GM23248 (cell line): ENCODE results near the gene DUSP21. TPM values are rescaled to one million over a fixed set of nuclear protein-coding genes. Genes with fewer than 3 reads are reported as not detected.
"Not testable (repeated sequence)": the region's sequence is repeated elsewhere in the genome, so short reads cannot be mapped to it uniquely, and the experiment has no call there.

Source experiments
- DNase-seq: peaks from one replicate; pipeline ENCODE4 v3.0.0-alpha.2; 2015
- H2AFZ ChIP-seq: fragments of 200-600 bp; sonication (generic); 2 replicates; pipeline ENCODE4 v1.6.1; 2016; ENCODE audit warnings: antibody characterized with exemption
- H3F3A ChIP-seq: fragments of 200-600 bp; sonication (generic); 2 replicates; pipeline ENCODE4 v1.6.1; 2016; ENCODE audit warnings: mild to moderate bottlenecking, antibody characterized with exemption, mixed run types; ENCODE audit not compliant: insufficient read depth
- H3K27ac ChIP-seq: fragments of 200-600 bp; sonication (generic); 2 replicates; pipeline ENCODE4 v1.5.1; 2016; ENCODE audit warnings: mild to moderate bottlenecking
- H3K27me3 ChIP-seq: fragments of 200-600 bp; sonication (generic); replicated peaks from 2 replicates; pipeline ENCODE4 v1.6.1; 2016; ENCODE audit warnings: mild to moderate bottlenecking; ENCODE audit not compliant: insufficient read depth
- H3K36me3 ChIP-seq: fragments of 200-600 bp; sonication (generic); 2 replicates; pipeline ENCODE4 v1.6.1; 2016; ENCODE audit warnings: low read depth, mild to moderate bottlenecking
- H3K4me1 ChIP-seq: fragments of 200-600 bp; sonication (generic); 2 replicates; pipeline ENCODE4 v1.6.1; 2016; ENCODE audit warnings: mild to moderate bottlenecking; ENCODE audit not compliant: insufficient read depth
- H3K4me2 ChIP-seq: fragments of 200-600 bp; sonication (generic); one replicate; pipeline ENCODE4 v1.6.1; 2016; ENCODE audit warnings: mild to moderate bottlenecking; ENCODE audit not compliant: unreplicated experiment
- H3K4me3 ChIP-seq: fragments of 200-600 bp; sonication (generic); 2 replicates; pipeline ENCODE4 v1.5.1; 2016; ENCODE audit warnings: mild to moderate bottlenecking
- H3K79me2 ChIP-seq: fragments of 200-600 bp; sonication (generic); 2 replicates; pipeline ENCODE4 v1.6.1; 2016; ENCODE audit warnings: mild to moderate bottlenecking; ENCODE audit not compliant: insufficient read depth
- H3K9ac ChIP-seq: fragments of 200-600 bp; sonication (generic); 2 replicates; pipeline ENCODE4 v1.6.1; 2016; ENCODE audit warnings: mild to moderate bottlenecking
- H3K9me2 ChIP-seq: fragments of 200-600 bp; sonication (generic); 2 replicates; pipeline ENCODE4 v1.6.1; 2016; ENCODE audit warnings: mixed run types, mild to moderate bottlenecking, moderate library complexity; ENCODE audit not compliant: insufficient read depth
- H3K9me3 ChIP-seq: fragments of 200-600 bp; sonication (generic); one replicate; pipeline ENCODE4 v1.6.1; 2017; ENCODE audit warnings: low read depth
- H4K20me1 ChIP-seq: fragments of 200-600 bp; sonication (generic); 2 replicates; pipeline ENCODE4 v1.6.0; 2016; ENCODE audit not compliant: insufficient read depth
- EZH2 ChIP-seq: fragments of 200-600 bp; sonication (generic); IDR thresholded peaks from 2 replicates; pipeline ENCODE4 v1.6.1; 2018; ENCODE audit warnings: antibody characterized with exemption, mild to moderate bottlenecking; ENCODE audit not compliant: insufficient read depth, poor library complexity, severe bottlenecking
- EZH2phosphoT487 ChIP-seq: fragments of 200-600 bp; sonication (generic); IDR thresholded peaks from 2 replicates; pipeline ENCODE4 v1.6.1; 2018; ENCODE audit warnings: antibody characterized with exemption, moderate library complexity, mild to moderate bottlenecking, low read depth; ENCODE audit not compliant: insufficient read depth
- WGBS, 2 experiments: methylation state at CpG; one replicate each; pipeline ENCODE4 v1.1.6; 2015 to 2017; ENCODE audit warnings: low lambda C conversion rate in 2 of 2, low coverage in 1 of 2; ENCODE audit errors: missing lambda C conversion rate in 2 of 2; 5-methylcytosine and 5-hydroxymethylcytosine counted together
- in situ Hi-C: fragments of 300-500 bp; cut with MboI; formaldehyde crosslinking; loops from 2 replicates; pipeline ENCODE4 v1.15.0; 2020
- polyA plus RNA-seq: library from polyadenylated mRNA; unstranded; fragments of >200 nt; fragmentation: Nextera tagmentation; extraction: Ambion mirVana; gene quantifications from 2 replicates; pipeline ENCODE4 v1.2.1, GENCODE V29; 2016
- total RNA-seq: library from RNA; depleted of rRNA; stranded (reverse); fragments of >200 nt; shearing (Covaris generic); gene quantifications from 2 replicates; pipeline ENCODE4 v1.2.3, GENCODE V29; 2014

The DUSP21 gene
- total and polyA plus RNA-seq, 2 experiments from 2014 or later: not detected

DNA sequence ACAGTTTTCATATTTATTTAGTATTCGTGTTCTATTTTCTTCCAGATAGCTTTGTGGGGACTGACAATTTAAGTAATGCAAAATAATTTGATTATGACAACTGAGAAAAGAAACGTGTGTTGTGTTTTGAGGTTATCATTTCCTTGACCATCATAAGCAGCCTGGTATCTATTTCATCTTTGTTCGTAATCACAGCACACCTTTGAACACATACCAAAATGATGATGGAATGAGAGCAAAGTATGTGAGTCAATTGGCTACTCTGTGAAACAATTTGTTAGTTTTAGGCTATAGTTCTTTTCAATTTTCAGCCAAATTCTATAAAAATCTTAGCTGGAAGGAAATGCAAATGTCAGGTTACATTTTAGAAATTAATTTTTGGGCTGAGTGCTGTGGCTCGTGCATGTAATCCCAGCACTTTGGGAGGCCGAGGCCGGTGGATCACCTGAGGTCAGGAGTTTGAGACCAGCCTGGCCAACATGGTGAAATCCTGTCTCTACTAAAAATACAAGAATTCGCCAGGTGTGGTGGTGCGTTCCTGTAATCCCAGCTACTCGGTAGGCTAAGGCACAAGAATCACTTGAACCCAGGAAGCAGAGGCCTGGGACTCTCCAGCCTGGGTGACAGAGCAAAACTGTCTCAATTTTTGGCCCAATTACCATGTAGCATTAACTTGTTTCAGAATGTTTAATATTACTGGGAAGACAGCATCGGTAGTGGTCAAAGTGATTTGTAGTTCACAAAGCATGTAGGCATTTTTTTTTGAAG, 1.1 kb upstream of the DUSP21 start:
- WGBS, 2 experiments: 70 to 75% methylated on average over 9 to 10 of the region's 10 CpGs

DNA sequence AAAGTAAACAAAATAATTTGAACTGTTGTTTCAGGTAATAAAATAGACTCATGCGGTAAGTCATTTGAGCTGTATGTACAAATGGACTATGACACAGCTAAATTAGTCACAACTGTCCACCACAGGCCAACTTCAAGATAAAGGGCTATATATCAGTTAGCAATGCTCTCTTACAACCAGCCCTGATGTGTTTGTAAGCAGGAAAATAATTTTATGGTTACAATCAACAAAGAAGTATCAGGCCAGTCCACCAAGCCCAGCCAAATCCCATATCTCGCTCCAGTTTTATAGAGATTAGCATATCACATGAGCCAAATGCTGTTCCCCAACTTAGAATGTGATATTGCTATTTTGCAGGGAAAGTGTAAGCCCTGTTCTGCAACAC, 511 bp upstream of the DUSP21 start:
- no peaks in the 10 kb centered on the region for H3K4me1 ChIP-seq
- no peaks in the 10 kb centered on the region for H3K9me2 ChIP-seq
- no peaks in the 10 kb centered on the region for H3K9me3 ChIP-seq
- H3K4me3 ChIP-seq: no peak overlapping the region
- H3K79me2 ChIP-seq: no peaks in the 10 kb centered on the region
- WGBS, 2 experiments: 84 to 89% methylated on average over 2 of the region's 2 CpGs
- no peak overlapping the region for H3K27ac ChIP-seq
- H2AFZ ChIP-seq: no peak overlapping the region
- H3K36me3 ChIP-seq: no peaks in the 10 kb centered on the region
- H3F3A ChIP-seq: no peaks in the 10 kb centered on the region
- DNase-seq: peak; percentile 5
- no peak overlapping the region for H3K9ac ChIP-seq
- H3K4me2 ChIP-seq: no peak overlapping the region
- TF ChIP-seq EZH2phosphoT487 (no peak), EZH2 (no peak)
- in situ Hi-C loops: no loop called here
- H3K27me3 ChIP-seq: no peaks in the 10 kb centered on the region
- H4K20me1 ChIP-seq: no peaks in the 10 kb centered on the region

More for the DNA sequence above, 1.1 kb upstream of the DUSP21 start:
- H3K4me1 ChIP-seq: no peaks in the 10 kb centered on the region
- no peaks in the 10 kb centered on the region for H4K20me1 ChIP-seq
- no peak overlapping the region for H3K4me3 ChIP-seq
- DNase-seq: no peak
- H3K4me2 ChIP-seq: no peak overlapping the region
- no peak overlapping the region for H2AFZ ChIP-seq
- H3K27me3 ChIP-seq: no peaks in the 10 kb centered on the region
- in situ Hi-C loops: no loop called here
- H3F3A ChIP-seq: no peaks in the 10 kb centered on the region
- H3K79me2 ChIP-seq: no peaks in the 10 kb centered on the region
- no peaks in the 10 kb centered on the region for H3K9me3 ChIP-seq
- H3K36me3 ChIP-seq: no peaks in the 10 kb centered on the region
- H3K27ac ChIP-seq: no peak overlapping the region
- TF ChIP-seq EZH2 (no peak), EZH2phosphoT487 (no peak)
- H3K9ac ChIP-seq: no peak overlapping the region
- no peaks in the 10 kb centered on the region for H3K9me2 ChIP-seq

DNA sequence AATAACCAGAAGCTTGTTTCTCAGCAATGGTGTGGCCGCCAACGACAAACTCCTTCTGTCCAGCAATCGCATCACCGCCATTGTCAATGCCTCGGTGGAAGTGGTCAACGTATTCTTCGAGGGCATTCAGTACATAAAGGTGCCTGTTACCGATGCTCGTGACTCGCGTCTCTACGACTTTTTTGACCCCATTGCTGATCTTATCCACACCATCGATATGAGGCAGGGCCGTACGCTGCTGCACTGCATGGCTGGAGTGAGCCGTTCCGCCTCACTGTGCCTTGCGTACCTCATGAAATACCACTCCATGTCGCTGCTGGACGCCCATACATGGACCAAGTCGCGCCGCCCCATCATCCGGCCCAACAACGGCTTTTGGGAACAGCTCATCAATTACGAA, 383 bp downstream of the DUSP21 start:
- no peaks in the 10 kb centered on the region for H3K4me1 ChIP-seq
- no peaks in the 10 kb centered on the region for H3K79me2 ChIP-seq
- in situ Hi-C loops: no loop called here
- H3K4me2 ChIP-seq: no peak overlapping the region
- H3K9me2 ChIP-seq: no peaks in the 10 kb centered on the region
- no peaks in the 10 kb centered on the region for H3K36me3 ChIP-seq
- no peaks in the 10 kb centered on the region for H3F3A ChIP-seq
- no peak for DNase-seq
- H3K27ac ChIP-seq: no peak overlapping the region
- no peaks in the 10 kb centered on the region for H3K9me3 ChIP-seq
- H2AFZ ChIP-seq: no peak overlapping the region
- no peaks in the 10 kb centered on the region for H4K20me1 ChIP-seq
- H3K9ac ChIP-seq: no peak overlapping the region
- TF ChIP-seq EZH2phosphoT487 (no peak), EZH2 (no peak)
- 96 to 97% methylated on average over 18 to 21 of the region's 26 CpGs for WGBS, 2 experiments
- H3K4me3 ChIP-seq: no peak overlapping the region
- H3K27me3 ChIP-seq: no peaks in the 10 kb centered on the region

DNA sequence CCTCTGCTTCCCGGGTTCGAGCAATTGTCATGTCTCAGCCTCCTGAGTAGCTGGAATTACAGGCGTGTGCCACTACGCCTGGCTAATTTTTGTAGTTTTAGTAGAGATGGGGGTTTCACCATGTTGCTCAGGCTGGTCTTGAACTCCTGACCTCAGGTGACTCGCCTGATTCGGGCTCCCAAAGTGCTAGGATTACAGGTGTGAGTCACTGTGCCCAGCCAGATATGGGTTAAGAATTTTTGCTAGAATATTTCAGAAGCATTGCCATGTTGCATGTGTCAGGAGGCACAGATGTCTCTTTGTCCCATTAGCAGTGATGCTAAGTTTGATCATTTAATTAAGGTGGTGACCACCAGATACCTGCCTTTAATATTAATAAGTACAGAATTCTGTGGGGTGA, 7.1 kb downstream of the DUSP21 start:
- H3K4me2 ChIP-seq, H3K9me2 ChIP-seq, H3K4me3 ChIP-seq, H3K9ac ChIP-seq, H3K27me3 ChIP-seq, in situ Hi-C loops, H3K4me1 ChIP-seq, H3F3A ChIP-seq, H3K9me3 ChIP-seq, H3K79me2 ChIP-seq, H3K27ac ChIP-seq, H3K36me3 ChIP-seq, H4K20me1 ChIP-seq, H2AFZ ChIP-seq: not testable (repeated sequence)
- 66 to 67% methylated on average over 6 of the region's 6 CpGs for WGBS, 2 experiments
- DNase-seq: peak; percentile 10
